GM21717 (cell line): Measurements from ENCODE around the gene MYO5C.

ENCODE experiments used
- ATAC-seq: cut with Tn5 transposase; IDR thresholded peaks from one replicate; pipeline ENCODE4 v1.9.1; 2021; ENCODE audit warnings: mild to moderate bottlenecking, moderate library complexity; ENCODE audit not compliant: unreplicated experiment

The MYO5C gene

GRCh38 chr15:52278636-52279367, 16.8 kb downstream of the MYO5C start:
- ATAC-seq: no peak

GRCh38 chr15:52278135-52278534, 17.5 kb downstream of the MYO5C start:
- ATAC-seq: no peak

- ATAC-seq: no peak
Observed at GRCh38 chr15:52277575-52277974, 18.0 kb downstream of the MYO5C start.

GRCh38 chr15:52276256-52276770, 19.3 kb downstream of the MYO5C start:
- no peak for ATAC-seq

GRCh38 chr15:52263563-52264282, 31.9 kb downstream of the MYO5C start:
- no peak for ATAC-seq

- no peak for ATAC-seq
Observed at GRCh38 chr15:52262364-52262763, 33.2 kb downstream of the MYO5C start.

GRCh38 chr15:52261498-52262242, 33.9 kb downstream of the MYO5C start:
- ATAC-seq: peak; percentile 98

- no peak for ATAC-seq
Observed at GRCh38 chr15:52261026-52261425, 34.6 kb downstream of the MYO5C start.

- ATAC-seq: no peak
Observed at GRCh38 chr15:52259503-52259902, 36.1 kb downstream of the MYO5C start.

GRCh38 chr15:52258461-52258860, 37.1 kb downstream of the MYO5C start:
- no peak for ATAC-seq

GRCh38 chr15:52257734-52258062, 37.9 kb downstream of the MYO5C start:
- ATAC-seq: no peak

GRCh38 chr15:52256930-52257733, 38.5 kb downstream of the MYO5C start:
- no peak for ATAC-seq

GRCh38 chr15:52256366-52256765, 39.2 kb downstream of the MYO5C start:
- ATAC-seq: no peak

GRCh38 chr15:52255935-52256334, 39.7 kb downstream of the MYO5C start:
- no peak for ATAC-seq

GRCh38 chr15:52255008-52255407, 40.6 kb downstream of the MYO5C start:
- ATAC-seq: no peak

- no peak for ATAC-seq
Observed at GRCh38 chr15:52254391-52254790, 41.2 kb downstream of the MYO5C start.

- no peak for ATAC-seq
Observed at GRCh38 chr15:52252781-52253180, 42.8 kb downstream of the MYO5C start.

- no peak for ATAC-seq
Observed at GRCh38 chr15:52251144-52251860, 44.3 kb downstream of the MYO5C start.

GRCh38 chr15:52247461-52247860, 48.1 kb downstream of the MYO5C start:
- ATAC-seq: no peak
